ENCODE results near the gene CRYGS. TPM values are rescaled to one million over a fixed set of nuclear protein-coding genes. Genes with fewer than 3 reads are reported as not detected.
"Not testable (repeated sequence)": the region's sequence is repeated elsewhere in the genome, so short reads cannot be mapped to it uniquely, and the experiment has no call there.

CRYGS gene
- polyA plus RNA-seq, 4 donors, result 5.3 to 8.0 (median 5.4) TPM

GRCh38 chr3:186520957-186521842 lies 23.0 kb downstream of the CRYGS start:
- no peak for DNase-seq (ENCODE audit: low read depth in 4 of 4, low spot score in 3 of 4)

DNA sequence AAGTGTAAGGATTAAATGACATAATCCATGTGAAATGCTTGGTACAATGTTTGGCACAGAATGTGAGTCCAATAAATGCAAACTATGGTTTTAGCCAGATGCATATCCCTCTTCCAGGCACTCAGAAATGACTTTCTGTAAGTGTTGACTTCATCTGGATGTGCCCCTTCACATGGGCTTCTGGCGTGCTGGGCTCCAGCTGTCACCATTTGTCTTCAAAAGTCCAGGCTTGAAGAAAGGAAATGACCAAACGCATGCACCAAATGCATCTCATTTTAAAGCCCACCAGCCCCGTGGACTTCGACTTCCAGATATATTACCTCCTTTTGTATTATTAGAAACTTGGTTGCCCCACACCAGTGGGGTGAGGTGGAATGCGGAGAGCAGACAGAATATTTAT lies 23.7 kb downstream of the CRYGS start:
- no peak for DNase-seq (ENCODE audit: low read depth in 4 of 4, low spot score in 3 of 4)

DNA sequence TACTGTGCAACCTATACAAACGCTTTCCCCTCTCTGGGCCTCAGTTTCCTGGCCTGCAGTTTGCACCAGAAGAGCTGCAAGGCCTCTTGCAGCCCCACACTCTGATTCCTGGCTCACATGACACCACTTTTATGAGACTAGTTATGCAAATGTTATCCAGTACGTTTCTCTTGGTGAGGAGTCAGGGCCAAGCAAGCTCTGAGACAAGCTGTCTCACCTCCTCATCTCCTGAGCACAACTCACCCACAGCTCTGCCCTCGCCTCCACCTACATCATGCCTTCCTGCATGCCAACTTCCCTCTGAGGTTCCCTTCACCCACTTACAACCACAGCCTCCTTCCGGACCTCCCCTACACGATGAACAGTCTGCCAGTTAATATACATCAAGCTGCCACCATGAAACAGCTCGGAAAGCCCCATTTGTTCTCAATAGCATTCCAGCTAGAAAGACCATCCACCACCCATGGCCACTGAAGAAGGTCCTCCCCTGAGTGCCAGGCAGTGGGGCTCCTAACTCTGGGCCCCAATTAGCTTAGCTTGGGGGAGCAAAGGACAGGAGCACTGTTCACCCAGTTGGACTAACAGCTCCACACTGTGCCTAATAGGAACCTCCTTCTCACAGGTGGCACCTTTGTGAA lies 25.0 kb downstream of the CRYGS start:
- DNase-seq (ENCODE audit: low read depth in 4 of 4, low spot score in 3 of 4), result no peak

- no peak for DNase-seq (ENCODE audit: low read depth in 4 of 4, low spot score in 3 of 4)
These were observed 27.0 kb downstream of the CRYGS start for GRCh38 chr3:186517218-186517617.

DNA sequence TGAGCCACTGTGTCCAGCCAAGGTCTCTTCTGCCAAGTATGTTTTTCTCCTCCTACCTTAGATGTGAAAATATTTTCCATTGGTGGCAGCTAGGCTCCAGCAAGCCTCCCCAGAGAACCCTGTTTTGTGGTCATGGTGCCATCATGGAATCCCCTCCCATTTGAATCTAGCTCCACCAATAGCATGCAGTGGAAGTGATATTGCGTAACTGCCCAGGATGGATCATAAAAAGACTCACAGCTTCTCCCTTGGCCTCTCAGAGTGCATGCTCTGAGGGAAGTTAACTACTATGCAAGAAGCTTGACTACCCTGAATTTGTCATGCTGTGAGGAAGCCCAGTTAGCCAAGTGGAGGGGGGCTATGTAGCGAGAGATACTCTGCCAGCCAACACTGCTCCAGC lies 27.5 kb downstream of the CRYGS start:
- DNase-seq (ENCODE audit: low read depth in 4 of 4, low spot score in 3 of 4), result no peak

- no peak for DNase-seq (ENCODE audit: low read depth in 4 of 4, low spot score in 3 of 4)
These were observed 29.1 kb downstream of the CRYGS start for GRCh38 chr3:186515125-186515524.

GRCh38 chr3:186514296-186515002 lies 29.7 kb downstream of the CRYGS start:
- no peak for DNase-seq (ENCODE audit: low read depth in 4 of 4, low spot score in 3 of 4)

GRCh38 chr3:186513386-186513785 lies 30.8 kb downstream of the CRYGS start:
- DNase-seq (ENCODE audit: low read depth in 4 of 4, low spot score in 3 of 4), result no peak

DNA sequence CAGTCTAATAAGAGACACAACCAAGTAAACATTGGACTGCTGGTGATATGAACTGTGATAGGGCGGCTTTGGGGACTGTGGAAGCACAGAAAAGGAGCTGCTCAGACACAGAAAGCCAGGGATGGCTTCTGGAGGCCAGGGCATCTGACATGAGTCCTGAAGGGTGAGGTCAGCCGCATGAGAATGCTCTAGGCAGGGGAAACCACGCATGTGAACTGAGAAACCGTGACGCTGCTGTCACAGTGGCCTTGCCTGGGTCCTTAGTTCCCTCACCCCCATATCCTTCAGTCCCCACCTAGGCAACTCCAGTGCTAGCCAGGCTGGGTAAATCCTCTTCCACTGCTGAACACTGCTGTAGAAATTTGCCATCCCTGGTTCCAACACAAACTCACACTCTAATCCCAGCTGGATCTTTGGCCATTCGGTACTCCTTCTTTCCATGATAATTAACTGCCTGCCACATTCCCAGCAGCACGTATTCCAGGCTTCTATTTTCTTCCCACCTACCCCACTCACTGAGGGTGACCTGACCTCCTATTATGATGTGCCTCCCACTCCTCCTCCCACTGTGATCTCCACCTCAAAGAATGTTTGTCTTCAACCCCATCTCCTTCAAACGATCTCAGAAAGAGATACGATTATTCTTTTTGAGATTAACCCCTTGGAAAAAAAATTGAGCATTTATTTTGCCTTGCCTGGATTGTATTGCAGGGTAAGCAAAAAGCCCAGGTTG lies 31.4 kb downstream of the CRYGS start:
- no peak for DNase-seq (ENCODE audit: low read depth in 4 of 4, low spot score in 3 of 4)

DNA sequence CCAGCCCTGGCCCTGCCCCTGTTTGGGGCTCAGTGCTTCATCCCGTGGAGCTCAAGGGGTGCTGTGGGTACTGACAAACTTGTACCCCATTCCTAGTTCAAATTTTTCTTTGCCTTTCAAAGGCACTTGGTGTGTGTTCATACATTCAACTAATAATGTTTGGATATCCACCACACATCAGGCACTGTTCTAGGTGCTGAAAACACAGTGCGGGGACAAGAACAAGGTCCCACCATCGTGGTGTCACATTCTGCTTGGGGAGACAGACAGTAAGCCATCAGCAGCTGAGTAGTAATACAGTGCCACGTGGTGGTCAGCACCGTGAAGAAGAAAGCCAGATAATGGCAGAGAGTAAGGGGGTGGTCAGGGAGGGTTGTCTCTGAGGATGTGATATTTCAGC lies 32.5 kb downstream of the CRYGS start:
- DNase-seq (ENCODE audit: low read depth in 4 of 4, low spot score in 3 of 4), result no peak

- DNase-seq (ENCODE audit: low read depth in 4 of 4, low spot score in 3 of 4), result no peak
These were observed 32.9 kb downstream of the CRYGS start for GRCh38 chr3:186511245-186511644.

DNA sequence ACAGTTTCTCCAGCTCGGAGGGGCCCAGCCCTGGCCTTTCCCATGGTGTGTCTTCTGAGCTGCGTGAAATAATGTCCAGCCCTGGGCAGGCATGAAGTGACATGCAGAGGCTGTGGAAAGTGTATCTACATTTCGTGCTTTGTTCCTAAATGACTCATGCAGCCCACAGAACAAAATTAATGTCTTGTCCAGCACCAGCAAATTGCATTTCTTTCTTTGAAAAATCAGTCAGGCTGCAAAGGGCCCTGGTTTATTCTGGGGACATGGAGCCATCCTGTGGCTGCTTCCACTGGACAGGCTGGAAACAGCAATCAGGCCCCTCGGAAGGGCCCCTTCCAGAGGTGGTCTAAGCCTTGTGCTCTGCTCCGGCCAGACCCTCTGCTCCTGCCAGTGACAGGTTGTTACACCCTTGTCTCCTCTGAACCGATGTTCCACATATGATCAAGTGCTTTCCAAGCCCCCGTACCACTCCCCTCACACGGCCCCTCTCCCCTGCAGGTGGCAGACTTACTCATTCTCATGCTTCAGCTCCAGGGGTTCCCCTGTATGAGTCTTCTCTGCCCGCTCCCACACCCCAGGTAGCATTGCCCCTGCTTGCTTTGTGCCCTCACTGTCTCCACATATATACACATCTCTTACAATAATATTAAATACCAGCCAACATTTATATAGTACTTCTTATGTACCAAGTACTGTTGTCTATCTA lies 33.7 kb downstream of the CRYGS start:
- DNase-seq (ENCODE audit: low read depth in 4 of 4, low spot score in 3 of 4), result no peak

DNA sequence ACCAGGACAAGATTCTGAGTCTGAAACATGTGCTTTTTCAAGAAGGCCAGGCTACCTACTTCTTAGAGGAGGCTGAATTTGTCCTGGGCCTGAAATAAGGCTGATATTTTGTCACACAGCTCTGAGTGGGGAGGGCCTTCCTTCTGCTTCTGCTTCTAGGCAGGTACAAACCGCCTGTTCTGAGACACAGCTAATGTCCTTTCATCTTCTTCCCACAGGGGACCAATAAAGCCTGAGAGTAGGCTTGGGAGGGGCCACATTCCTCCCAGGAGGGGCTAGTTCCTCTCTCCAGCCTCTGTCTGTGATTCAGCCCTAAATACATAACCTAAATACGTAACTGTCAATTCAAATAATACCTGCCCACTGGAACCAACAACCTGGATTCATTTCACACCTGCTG lies 34.8 kb downstream of the CRYGS start:
- DNase-seq (ENCODE audit: low read depth in 4 of 4, low spot score in 3 of 4), result no peak

GRCh38 chr3:186506857-186507256 lies 37.3 kb downstream of the CRYGS start:
- no peak for DNase-seq (ENCODE audit: low read depth in 4 of 4, low spot score in 3 of 4)

- no peak for DNase-seq (ENCODE audit: low read depth in 4 of 4, low spot score in 3 of 4)
These were observed 37.9 kb downstream of the CRYGS start for GRCh38 chr3:186506191-186506739.

GRCh38 chr3:186502966-186503712 lies 41.0 kb downstream of the CRYGS start:
- no peak for DNase-seq (ENCODE audit: low read depth in 4 of 4, low spot score in 3 of 4)

- DNase-seq (ENCODE audit: low read depth in 4 of 4, low spot score in 3 of 4), result no peak
These were observed 41.8 kb downstream of the CRYGS start for GRCh38 chr3:186502138-186502948.

DNA sequence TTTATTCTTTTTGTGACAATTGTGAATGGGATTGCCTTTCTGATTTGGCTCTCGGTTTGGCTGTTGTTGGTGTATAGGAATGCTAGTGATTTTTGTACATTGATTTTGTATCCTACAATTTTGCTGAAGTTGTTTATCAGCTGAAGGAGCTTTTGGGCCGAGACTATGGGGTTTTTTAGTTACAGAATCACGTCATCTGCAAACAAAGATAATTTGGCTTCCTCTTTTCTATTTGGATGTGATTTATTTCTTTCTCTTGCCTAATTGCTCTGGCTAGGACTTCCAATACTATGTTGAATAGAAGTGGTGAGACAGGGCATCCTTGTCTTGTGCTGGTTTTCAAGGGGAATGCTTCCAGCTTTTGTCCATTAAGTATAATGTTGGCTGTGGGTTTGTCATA lies 44.2 kb downstream of the CRYGS start:
- not testable (repeated sequence) for DNase-seq (ENCODE audit: low read depth in 4 of 4, low spot score in 3 of 4)
